Measurements from ENCODE around the gene PDE6B.
"Not testable (repeated sequence)": the region's sequence is repeated elsewhere in the genome, so short reads cannot be mapped to it uniquely, and the experiment has no call there.

PDE6B gene

DNA sequence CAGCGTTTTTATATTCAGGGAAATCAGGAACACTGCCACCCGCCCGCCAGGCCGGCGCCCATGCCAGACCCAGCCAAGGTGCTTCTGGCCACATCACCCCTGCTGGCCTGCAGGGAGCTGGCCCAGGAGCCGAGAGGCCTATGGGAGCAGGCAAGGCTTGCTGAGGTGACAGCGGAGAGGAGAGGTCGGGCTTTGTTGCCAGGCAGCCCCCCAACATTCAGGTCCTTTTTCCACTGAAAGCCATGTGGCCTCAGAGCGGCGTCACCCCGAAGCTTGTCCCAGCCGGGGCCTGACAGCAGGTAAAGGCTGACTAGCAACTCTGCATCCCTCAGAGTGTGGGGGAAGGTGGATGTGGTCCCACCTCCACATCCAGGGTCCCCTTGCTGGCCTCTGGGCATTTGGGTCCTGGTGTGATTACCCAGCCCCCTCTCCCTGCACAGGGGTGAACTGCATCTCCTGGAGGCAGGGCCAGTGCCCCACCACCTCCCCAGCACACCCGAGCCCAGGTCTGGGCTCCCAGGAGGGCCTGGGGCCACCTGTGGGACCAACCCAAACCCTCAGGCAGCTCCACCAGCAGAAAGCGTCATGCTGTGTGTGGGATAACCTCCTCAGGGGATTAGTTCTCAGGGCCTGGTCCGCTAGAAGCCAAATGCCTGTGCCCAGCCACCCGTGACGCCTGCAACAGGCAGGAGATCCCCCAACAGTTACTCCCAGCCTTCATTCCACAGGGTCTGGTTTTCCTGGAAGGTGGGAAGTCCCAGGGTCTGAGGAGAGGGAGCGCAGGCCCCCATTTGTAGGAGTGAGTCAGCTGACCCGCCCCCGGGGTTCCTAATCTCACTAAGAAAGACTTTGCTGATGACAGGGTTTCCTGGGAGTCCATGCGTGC is at the start of gene PDE6B:
PDE6B (plus strand) TSS at position 869 of the 886 bp plus-strand sequence. CDS start 54 bp downstream, outside the sequence.
- DNase-seq, result no peak

DNA sequence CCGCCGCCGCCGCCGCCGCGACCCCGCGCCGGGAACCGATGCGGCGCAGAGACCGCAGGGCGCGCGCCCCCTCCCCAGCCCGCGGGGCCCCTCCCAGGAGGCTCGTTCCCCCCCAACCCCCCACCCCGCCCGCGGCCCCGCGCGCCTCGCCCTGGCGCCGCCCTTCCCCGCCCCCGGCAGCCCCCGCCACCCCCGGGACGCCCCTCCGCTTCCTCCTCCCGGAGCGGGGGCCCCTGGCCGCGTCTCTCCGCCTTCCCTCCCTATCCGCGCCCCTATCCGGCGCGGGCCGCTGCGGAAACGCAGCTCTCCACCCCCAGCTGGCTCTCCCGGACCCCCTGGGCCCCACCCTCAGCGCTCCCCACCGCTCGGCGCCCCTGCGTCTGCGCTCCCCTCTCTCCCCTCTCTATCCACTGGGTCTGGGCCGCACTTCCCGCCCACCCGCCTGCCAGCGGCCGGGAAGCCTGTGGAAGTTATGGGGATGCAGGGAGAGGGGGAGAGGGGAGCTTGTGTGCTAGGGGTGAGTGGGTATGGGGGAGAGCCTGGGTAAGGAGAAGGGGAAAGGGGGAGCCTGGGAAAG is 49.0 kb upstream of the PDE6B start, which contains the start of gene TMEM271:
TMEM271 (minus strand) TSS at position 51 of the 577 bp plus-strand sequence. CDS start 233 bp downstream, outside the sequence.
- DNase-seq, result no peak

- DNase-seq, result peak; percentile 73
These were observed 48.3 kb upstream of the PDE6B start for GRCh38 chr4:576991-577498.

DNA sequence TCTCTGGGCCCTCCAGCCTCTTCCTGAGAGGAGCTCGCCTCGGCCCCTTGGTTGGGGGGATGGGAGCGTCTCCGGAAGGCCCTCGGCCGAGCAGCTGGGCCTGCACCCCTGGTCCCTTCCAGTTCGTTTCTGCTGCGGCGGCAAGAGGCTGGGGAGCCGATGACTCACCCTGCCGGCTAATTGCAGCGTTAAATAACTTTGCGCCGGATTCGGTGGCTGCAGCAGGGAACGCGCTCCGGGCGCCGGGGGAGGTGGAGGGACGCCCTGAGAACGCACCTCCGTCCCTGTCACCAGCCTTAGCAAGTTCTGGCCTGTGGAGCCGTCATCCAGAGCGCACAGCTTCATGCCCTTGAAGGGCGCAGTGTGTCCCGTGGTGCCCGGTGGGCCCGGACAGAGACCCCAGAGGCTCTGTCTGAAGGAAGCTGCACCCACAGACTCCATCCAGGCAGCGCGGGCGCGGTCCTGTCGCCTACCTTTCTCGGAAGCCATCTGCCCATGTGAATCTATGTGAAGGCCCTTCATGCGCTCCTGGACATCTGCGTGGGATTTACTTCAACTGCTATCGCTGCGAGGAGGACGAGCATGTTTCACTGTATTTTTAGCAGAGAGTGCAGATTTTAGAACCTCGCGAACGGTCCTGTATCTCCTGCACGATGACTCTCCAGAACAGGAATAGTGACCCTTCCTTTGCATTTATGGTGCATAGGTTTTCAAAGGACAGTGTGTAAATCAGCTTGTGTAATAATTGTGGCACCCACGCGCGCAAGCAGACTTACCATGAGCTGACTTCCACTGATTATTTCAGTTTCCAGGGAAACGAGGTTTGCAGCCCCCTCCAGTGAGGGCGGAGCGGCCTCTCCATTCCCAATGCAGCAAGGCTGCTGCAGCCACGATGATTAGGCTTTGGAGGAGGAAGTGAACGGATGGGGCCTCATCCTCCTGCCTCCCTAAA is 47.6 kb upstream of the PDE6B start:
- DNase-seq, result peak; percentile 74

DNA sequence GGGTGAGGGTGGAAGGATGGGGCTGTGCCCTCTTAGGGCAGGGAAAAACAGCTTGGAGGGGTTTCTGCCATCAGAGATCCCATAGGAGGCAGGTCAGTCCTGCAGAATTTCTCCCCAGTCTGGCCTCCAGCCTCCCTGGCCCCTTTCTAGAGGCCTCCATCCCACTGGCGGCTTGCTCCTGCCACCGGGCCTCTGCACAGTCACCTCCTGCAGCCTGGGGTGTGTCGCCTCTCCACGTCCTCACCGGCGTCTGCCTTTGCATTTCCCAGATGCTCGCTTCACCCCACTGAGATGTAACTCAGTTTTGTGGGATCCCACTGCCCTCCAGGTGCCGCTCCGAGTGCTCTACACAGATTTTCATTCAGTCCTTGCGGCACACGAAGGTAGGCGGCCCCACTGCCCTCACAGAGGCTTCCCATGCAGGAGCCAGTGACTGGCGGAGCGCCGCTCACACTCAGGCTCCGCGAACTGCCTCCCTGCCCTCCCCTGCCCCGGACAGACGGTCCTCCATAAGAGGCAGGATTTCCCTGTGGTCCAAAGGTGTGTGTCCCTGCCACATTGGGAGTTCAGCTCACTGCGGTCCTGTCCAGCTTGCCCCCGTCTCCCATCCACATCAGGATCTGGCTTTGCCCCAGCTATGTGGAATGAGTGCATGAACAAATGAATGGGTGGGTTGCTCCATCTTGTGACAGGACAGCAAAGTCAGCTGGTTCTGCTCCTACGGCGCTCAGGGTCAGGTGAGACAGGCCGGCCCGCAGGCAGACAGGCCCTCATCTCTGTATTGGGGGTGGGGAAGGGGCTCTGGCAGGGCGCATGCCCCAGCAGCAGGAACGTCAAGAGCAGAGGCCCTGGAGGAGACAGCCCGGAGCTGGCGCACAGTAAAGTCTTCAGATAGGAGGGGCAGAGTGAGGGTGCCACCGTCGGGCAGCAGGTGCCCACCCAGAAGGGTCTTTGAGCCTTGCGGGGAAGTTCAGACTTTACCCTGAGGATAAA is 46.6 kb upstream of the PDE6B start:
- peak; percentile 38 for DNase-seq

GRCh38 chr4:579543-580175 is 45.7 kb upstream of the PDE6B start:
- no peak for DNase-seq

DNA sequence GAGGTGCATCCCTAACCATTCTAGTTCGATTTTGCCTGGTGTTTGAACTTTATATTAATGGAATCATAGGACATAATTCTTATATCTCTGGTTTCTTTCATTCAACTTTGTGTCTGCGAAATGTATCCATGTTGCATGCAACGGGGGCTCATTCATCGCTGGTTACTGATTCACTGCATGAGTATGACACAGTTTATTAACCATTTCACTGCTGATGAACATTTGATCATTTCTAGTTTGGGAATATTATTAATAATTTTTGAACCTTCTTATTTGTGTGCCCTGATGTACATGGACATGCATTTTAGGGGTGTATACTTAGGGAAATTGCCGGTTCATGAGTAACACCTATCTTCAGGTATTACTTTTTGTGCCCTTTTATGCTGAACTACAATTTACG is 44.2 kb upstream of the PDE6B start:
- DNase-seq, result no peak

DNA sequence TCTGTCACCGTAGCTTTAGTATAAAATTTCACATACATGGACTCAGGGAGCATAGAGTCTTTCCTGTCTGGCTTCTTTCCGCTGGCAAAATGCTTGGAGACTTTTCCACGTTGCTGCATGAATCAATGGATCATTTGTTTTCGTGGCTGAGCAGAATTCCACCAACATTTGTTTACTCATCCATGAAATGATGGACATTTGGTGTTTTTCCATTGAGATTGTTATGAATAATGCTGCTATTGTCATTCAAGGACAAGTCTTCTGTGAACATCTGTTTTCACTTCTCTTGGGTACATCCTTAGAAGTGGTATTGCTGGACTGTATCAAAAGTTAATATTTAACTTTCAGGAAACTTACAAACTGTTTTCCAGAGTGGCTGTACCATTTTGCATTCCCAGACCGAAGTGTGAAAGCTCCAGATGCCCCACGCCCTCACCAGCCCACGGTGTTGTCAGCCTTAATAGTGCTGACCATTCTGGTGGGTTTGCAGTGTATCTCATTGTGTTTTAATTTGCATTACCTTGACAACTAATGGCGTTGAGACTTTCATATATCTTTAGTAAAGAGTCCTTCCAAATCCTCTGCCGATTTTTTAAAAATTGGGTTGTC is 43.5 kb upstream of the PDE6B start:
- no peak for DNase-seq

- no peak for DNase-seq
These were observed 41.6 kb upstream of the PDE6B start for GRCh38 chr4:583820-584219.

DNA sequence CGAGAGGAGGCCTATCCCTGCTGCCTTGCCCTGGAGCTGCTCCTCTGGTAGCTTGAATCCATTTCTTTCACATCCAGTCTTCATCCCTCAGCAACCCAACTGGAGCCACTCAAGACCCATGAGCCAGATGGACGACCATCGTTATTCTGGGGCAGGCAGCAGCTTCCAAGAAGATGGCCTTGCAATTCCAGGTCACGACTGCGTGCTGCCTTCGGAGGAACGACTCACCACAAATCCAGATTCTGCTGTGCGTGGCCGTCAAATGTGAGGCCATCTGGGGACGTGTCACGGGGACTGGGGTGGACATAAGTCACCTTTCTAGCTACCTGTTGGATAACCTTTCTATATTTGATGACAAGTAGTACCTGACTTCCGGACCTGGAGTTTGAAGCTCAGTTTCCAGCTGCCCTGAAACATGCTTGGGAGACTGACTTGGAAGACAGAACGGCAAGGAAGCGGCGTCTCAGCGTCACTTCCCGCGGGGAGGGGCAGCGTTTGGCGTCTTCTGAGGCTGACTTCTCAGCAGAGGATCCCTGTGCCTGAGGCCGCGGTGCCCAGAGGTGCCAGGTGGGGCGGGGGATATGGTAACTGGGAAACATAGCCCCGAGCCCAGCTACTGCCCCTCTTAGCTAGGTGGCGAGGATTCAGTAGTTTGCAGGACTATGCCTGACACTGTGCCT is 37.6 kb upstream of the PDE6B start:
- no peak for DNase-seq

- no peak for DNase-seq
These were observed 37.0 kb upstream of the PDE6B start for GRCh38 chr4:588351-588849.

GRCh38 chr4:589219-589963 is 36.0 kb upstream of the PDE6B start:
- DNase-seq, result no peak

- no peak for DNase-seq
These were observed 35.0 kb upstream of the PDE6B start for GRCh38 chr4:590313-590841.

DNA sequence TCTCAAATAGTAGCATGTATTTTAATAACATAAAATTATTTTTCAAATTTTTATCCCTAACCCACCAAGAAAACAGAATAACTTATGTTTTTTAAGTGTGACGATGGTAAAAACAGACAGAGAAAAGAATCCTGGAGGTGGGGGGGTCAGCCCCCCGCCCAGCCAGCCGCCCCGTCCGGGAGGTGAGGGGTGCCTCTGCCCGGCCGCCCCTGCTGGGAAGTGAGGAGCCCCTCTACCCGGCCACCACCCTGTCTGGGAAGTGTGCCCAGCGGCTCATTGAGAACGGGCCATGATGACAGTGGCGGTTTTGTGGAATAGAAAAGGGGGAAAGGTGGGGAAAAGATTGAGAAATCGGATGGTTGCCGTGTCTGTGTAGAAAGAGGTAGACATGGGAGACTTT is 33.2 kb upstream of the PDE6B start:
- not testable (repeated sequence) for DNase-seq

- peak; percentile 13 for DNase-seq
These were observed 32.4 kb upstream of the PDE6B start for GRCh38 chr4:592825-593520.

DNA sequence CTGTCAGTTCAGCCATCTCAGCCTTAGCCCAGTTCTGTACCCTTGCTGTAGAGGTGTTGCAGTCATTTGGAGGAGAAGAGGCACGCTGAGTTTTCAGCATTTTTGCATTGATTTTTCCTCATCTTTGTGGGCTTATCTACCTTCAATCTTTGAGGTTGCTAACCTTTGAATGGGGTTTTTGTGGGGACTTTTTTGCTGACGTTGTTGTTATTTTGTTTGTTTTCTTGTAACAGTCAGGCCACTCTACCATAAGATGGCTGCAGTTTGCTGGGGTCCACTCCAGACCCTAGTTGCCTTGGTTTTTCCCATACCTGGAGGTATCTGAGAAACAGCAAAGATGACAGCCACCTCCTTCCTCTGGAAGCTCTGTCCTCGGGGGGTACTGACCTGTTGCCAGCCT is 26.4 kb upstream of the PDE6B start:
- DNase-seq, result no peak

DNA sequence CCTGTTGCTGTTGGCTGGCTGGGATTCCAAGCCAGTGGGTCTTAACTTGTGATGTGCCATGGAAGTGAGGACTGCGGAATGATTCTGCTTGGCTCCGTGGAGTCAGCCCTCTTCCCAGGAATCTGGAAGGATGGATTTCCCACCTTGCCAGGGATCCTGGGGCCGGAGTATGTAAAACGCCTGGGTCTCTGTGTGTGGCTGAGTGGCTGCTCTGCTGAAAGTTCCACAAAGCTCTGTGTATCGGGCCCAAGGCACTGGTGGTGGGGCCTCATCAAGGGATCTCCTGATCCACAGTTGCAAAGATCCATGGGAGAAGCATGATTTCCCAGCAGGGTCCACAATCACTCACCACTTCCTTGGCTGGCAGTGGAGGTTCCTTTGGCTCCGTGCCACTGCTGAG is 25.2 kb upstream of the PDE6B start:
- DNase-seq, result no peak
